A549 (cell line): ENCODE measurements around the gene BCAS4. TPM values are rescaled to one million over a fixed set of nuclear protein-coding genes. Genes with fewer than 3 reads are reported as not detected.

Source experiments
- ATAC-seq, 2 experiments: fragments of 200-7000 bp in 1 of 2; fragments of >200 bp in 1 of 2; cut with Nextera tagmentation in 1 of 2; cut with Tn5 transposase in 1 of 2; 3 replicates each; pipeline versions ENCODE4 v1.8.0 to v1.9.1; 2018 to 2020; ENCODE audit warnings: mild to moderate bottlenecking in 1 of 2, moderate library complexity in 1 of 2
- CTCF ChIA-PET: fragments of 300-600 bp; sonication (Branson Sonifier 250); formaldehyde crosslinking; extraction: SDS; loops from one replicate; lab custom pipeline; 2021; ENCODE audit warnings: antibody characterized with exemption, inconsistent platforms; lab: Yijun Ruan, JAX
- POLR2A ChIA-PET: fragments of 350-600 bp; formaldehyde crosslinking; extraction: SDS; loops from one replicate; lab custom pipeline; 2021; ENCODE audit warnings: antibody characterized with exemption, inconsistent platforms; lab: Yijun Ruan, JAX
- DNase-seq, 2 experiments: peaks; one replicate each; pipeline versions ENCODE4 v3.0.0 to v3.0.0-alpha.2; 2011 to 2016; ENCODE audit warnings: low read depth in 1 of 2, low spot score in 1 of 2
- FAIRE-seq: peaks from 2 replicates; lab custom pipeline; 2011; peaks lifted over from hg19 to GRCh38; lab: Jason Lieb, UNC
- H3K27ac ChIP-seq, 2 experiments: fragments of >200 bp; sonication (Bioruptor Twin); formaldehyde crosslinking; 3 replicates each; pipeline ENCODE4 v1.5.1; 2016 to 2017
- H3K4me1 ChIP-seq: fragments of >200 bp; sonication (Bioruptor Twin); formaldehyde crosslinking; 3 replicates; pipeline ENCODE4 v1.6.1; 2016
- H3K4me2 ChIP-seq: fragments of >200 bp; sonication (Bioruptor Twin); formaldehyde crosslinking; 3 replicates; pipeline ENCODE4 v1.6.1; 2016
- H3K4me3 ChIP-seq: fragments of >200 bp; sonication (Bioruptor Twin); formaldehyde crosslinking; 3 replicates; pipeline ENCODE4 v1.5.1; 2016
- H3K9me3 ChIP-seq: fragments of >200 bp; sonication (Bioruptor Twin); formaldehyde crosslinking; 3 replicates; pipeline ENCODE4 v1.6.1; 2016
- ATOH8 ChIP-seq: fragments of 250-450 bp; sonication (Bioruptor Pico); IDR thresholded peaks from 2 replicates; pipeline ENCODE4 v1.5.0; 2020; ENCODE audit warnings: low read depth, mild to moderate bottlenecking, moderate library complexity
- CBX2 ChIP-seq: fragments of 200-600 bp; sonication (generic); IDR thresholded peaks from 2 replicates; pipeline ENCODE4 v1.6.1; 2016; ENCODE audit warnings: low read depth, mild to moderate bottlenecking, borderline replicate concordance
- CBX8 ChIP-seq: fragments of 200-600 bp; sonication (generic); IDR thresholded peaks from 2 replicates; pipeline ENCODE4 v1.6.1; 2016
- CEBPB ChIP-seq, 2 experiments: fragments of >200 bp in 1 of 2; sonication (Bioruptor Twin) in 1 of 2; formaldehyde crosslinking in 1 of 2; IDR thresholded peaks; 2 replicates each; pipeline ENCODE4 v1.6.1; 2012 to 2016
- CHD4 ChIP-seq: fragments of 200-600 bp; sonication (generic); IDR thresholded peaks from 2 replicates; pipeline ENCODE4 v1.6.1; 2016; ENCODE audit warnings: antibody characterized with exemption, mild to moderate bottlenecking, borderline replicate concordance
- CTCF ChIP-seq: fragments of >200 bp; sonication (Bioruptor Twin); formaldehyde crosslinking; IDR thresholded peaks from 3 replicates; pipeline ENCODE4 v1.5.1; 2016
- ESRRA ChIP-seq: fragments of 150-350 bp; IDR thresholded peaks from 2 replicates; pipeline ENCODE4 v1.6.1; 2014; ENCODE audit warnings: mild to moderate bottlenecking, low read length, borderline replicate concordance
- FOSB ChIP-seq: fragments of 250-450 bp; sonication (Bioruptor Pico); IDR thresholded peaks from 2 replicates; pipeline ENCODE4 v1.5.0; 2020; ENCODE audit warnings: mild to moderate bottlenecking, moderate library complexity
- FOSL2 ChIP-seq, 2 experiments: fragments of 450-650 bp in 1 of 2; fragments of >200 bp in 1 of 2; sonication (Bioruptor Twin) in 1 of 2; formaldehyde crosslinking; IDR thresholded peaks; 2 replicates each; pipeline versions ENCODE4 v1.5.0 to v1.6.1; 2016 to 2020; ENCODE audit warnings: mild to moderate bottlenecking in 1 of 2, moderate library complexity in 1 of 2
- HMGXB4 ChIP-seq: fragments of 250-450 bp; sonication (Bioruptor Pico); IDR thresholded peaks from 2 replicates; pipeline ENCODE4 v1.5.0; 2021; ENCODE audit warnings: mild to moderate bottlenecking, moderate library complexity, borderline replicate concordance
- HOXB5 ChIP-seq: fragments of 250-450 bp; sonication (Bioruptor Pico); IDR thresholded peaks from 2 replicates; pipeline ENCODE4 v1.5.0; 2020; ENCODE audit warnings: mild to moderate bottlenecking, moderate library complexity
- JUN ChIP-seq, 2 experiments: fragments of >200 bp; sonication (Bioruptor Twin); formaldehyde crosslinking; IDR thresholded peaks; 2 replicates in 1 of 2; 3 replicates in 1 of 2; pipeline ENCODE4 v1.6.1; 2016 to 2017
- MAFK ChIP-seq: fragments of 450-650 bp; IDR thresholded peaks from 2 replicates; pipeline ENCODE4 v1.6.1; 2014; ENCODE audit not compliant: partially characterized antibody
- NFE2L2 ChIP-seq: fragments of 150-350 bp; conservative IDR thresholded peaks from 2 replicates; pipeline ENCODE4 v1.6.1; 2014; ENCODE audit warnings: low read length
- PBX3 ChIP-seq: IDR thresholded peaks from 2 replicates; pipeline ENCODE4 v1.6.1; 2012
- PHF8 ChIP-seq: fragments of 200-600 bp; sonication (generic); IDR thresholded peaks from 2 replicates; pipeline ENCODE4 v1.6.1; 2016; ENCODE audit warnings: low read depth, mild to moderate bottlenecking, antibody characterized with exemption, moderate library complexity, borderline replicate concordance
- POLR2AphosphoS2 ChIP-seq: conservative IDR thresholded peaks from 2 replicates; pipeline ENCODE4 v1.6.1; 2012; ENCODE audit warnings: low read length, improper control_type of control experiment, inconsistent platforms
- RAD21 ChIP-seq, 2 experiments: fragments of >200 bp in 1 of 2; sonication (Bioruptor Twin) in 1 of 2; formaldehyde crosslinking in 1 of 2; IDR thresholded peaks in 1 of 2; conservative IDR thresholded peaks in 1 of 2; 2 replicates in 1 of 2; 3 replicates in 1 of 2; pipeline ENCODE4 v1.6.1; 2012 to 2018; ENCODE audit warnings: inconsistent platforms in 1 of 2
- RARB ChIP-seq: fragments of 250-450 bp; sonication (Bioruptor Pico); IDR thresholded peaks from 2 replicates; pipeline ENCODE4 v1.8.0; 2021; ENCODE audit warnings: mild to moderate bottlenecking, moderate library complexity
- RCOR1 ChIP-seq: fragments of 150-350 bp; IDR thresholded peaks from 2 replicates; pipeline ENCODE4 v1.6.1; 2014; ENCODE audit warnings: antibody characterized with exemption, low read length, low read depth
- REST ChIP-seq: fragments of 200-600 bp; sonication (generic); IDR thresholded peaks from 2 replicates; pipeline ENCODE4 v1.6.1; 2016; ENCODE audit warnings: antibody characterized with exemption, mild to moderate bottlenecking, moderate library complexity
- RNF2 ChIP-seq: fragments of 200-600 bp; sonication (generic); IDR thresholded peaks from 2 replicates; pipeline ENCODE4 v1.6.1; 2016; ENCODE audit warnings: low read depth, mild to moderate bottlenecking, antibody characterized with exemption, moderate library complexity, borderline replicate concordance
- SMC3 ChIP-seq: fragments of >200 bp; sonication (Bioruptor Twin); formaldehyde crosslinking; IDR thresholded peaks from 3 replicates; pipeline ENCODE4 v1.6.1; 2018; ENCODE audit warnings: inconsistent platforms
- TP53 ChIP-seq: fragments of 250-450 bp; sonication (Bioruptor Pico); IDR thresholded peaks from 2 replicates; pipeline ENCODE4 v1.5.0; 2021; ENCODE audit warnings: mild to moderate bottlenecking, moderate library complexity
- USF2 ChIP-seq: fragments of 450-650 bp; IDR thresholded peaks from 2 replicates; pipeline ENCODE4 v1.6.1; 2014; ENCODE audit warnings: antibody characterized with exemption
- ZNF302 ChIP-seq: fragments of 250-450 bp; sonication (Bioruptor Pico); IDR thresholded peaks from 2 replicates; pipeline ENCODE4 v1.9.0; 2021; ENCODE audit warnings: inconsistent platforms, mild to moderate bottlenecking, moderate library complexity
- ZSCAN20 ChIP-seq: fragments of 250-450 bp; sonication (Bioruptor Pico); IDR thresholded peaks from 2 replicates; pipeline ENCODE4 v1.8.0; 2022; ENCODE audit warnings: mild to moderate bottlenecking, moderate library complexity
- WGBS: methylation state at CpG from one replicate; pipeline ENCODE4 v1.1.6; 2017; ENCODE audit errors: missing lambda C conversion rate; 5-methylcytosine and 5-hydroxymethylcytosine counted together
- polyA plus RNA-seq, 4 experiments: library from polyadenylated mRNA; depleted of rRNA in 3 of 4; stranded (reverse); fragments of >200 nt; fragmentation: RNase III in 1 of 4; extraction: RNeasy Plus Mini Kit Qiagen cat#74134 plus additional on column Dnase treatment in 1 of 4; gene quantifications; 2 replicates in 3 of 4; 3 replicates in 1 of 4; pipeline ENCODE4 v1.2.3, GENCODE V29; 2011 to 2017

BCAS4 gene
- polyA plus RNA-seq, 2 of the 4 experiments (the other 2 are of a cell fraction), result 16.9 to 48.4 TPM

GRCh38 chr20:50762435-50763220 is 32.2 kb upstream of the BCAS4 start:
- Histone ChIP-seq H3K4me2 (peak overlapping the region; percentile 78), H3K27ac (peak overlapping the region; percentile 96 to 98), H3K9me3 (no peaks in the 10 kb centered on the region), H3K4me3 (0 out of 3 replicates have a peak overlapping the region, but pooled peaks have one; percentile 4), H3K4me1 (peaks cover 66% of the 10 kb centered on the region)
- ChIA-PET POLR2A (interaction anchor here (0.5 to 1.9 kb wide), 9 partner anchors 10 to 533 kb away, joined by 3 to 11 read pairs (median 4); partner anchors contain the start of gene BCAS4), CTCF (interaction anchor here (0.6 to 4.7 kb wide), 14 partner anchors 13 to 678 kb away, joined by 3 to 36 read pairs (median 6); partner anchors contain the start of gene BCAS4)
- ATAC-seq (peak; percentile 61 to 72), FAIRE-seq (no peak), DNase-seq (peak; percentile 51 to 91)
- WGBS, result 0% methylated on average over 12 of the region's 12 CpGs
- TF ChIP-seq CHD4, result no peak; the same call in 1 of the 2 replicates
- no peak for TF ChIP-seq NFE2L2
- peak; percentile 62 for TF ChIP-seq FOSL2 (IDR thresholded peaks at IDR 0.05)
- peak; percentile 85 for TF ChIP-seq FOSL2 (CRISPR knock-in tag; IDR thresholded peaks at IDR 0.05)
- 0 out of 2 replicates have a peak, but pooled peaks have one; percentile 14 for TF ChIP-seq FOSB (CRISPR knock-in tag)
- no peak for TF ChIP-seq POLR2AphosphoS2
- no peak for TF ChIP-seq RNF2
- TF ChIP-seq RCOR1, result no peak
- TF ChIP-seq CTCF, result no peak
- peak; percentile 55; the same call in 1 of the 2 replicates for TF ChIP-seq USF2
- TF ChIP-seq CBX8, result no peak
- TF ChIP-seq CEBPB (IDR thresholded peaks at IDR 0.05), result peak; percentile 89 to 96
- TF ChIP-seq CBX2, result no peak
- no peak for TF ChIP-seq SMC3
- no peak for TF ChIP-seq HMGXB4
- no peak for TF ChIP-seq REST
- 0 out of 2 replicates have a peak, but pooled peaks have one; percentile 22 for TF ChIP-seq PBX3
- no peak for TF ChIP-seq MAFK
- TF ChIP-seq HOXB5, result 0 out of 2 replicates have a peak, but pooled peaks have one; percentile 66
- no peak for TF ChIP-seq ESRRA
- no peak for TF ChIP-seq ZSCAN20 (CRISPR knock-in tag)
- TF ChIP-seq PHF8, result no peak
- 0 out of 5 replicates have a peak, but pooled peaks have one; percentile 5 to 22 for TF ChIP-seq RAD21 (conservative IDR thresholded peaks at IDR 0.05 in 1 of 2, IDR thresholded peaks at IDR 0.05 in 1 of 2)
- TF ChIP-seq RARB (CRISPR knock-in tag), result peak; percentile 72; the same call in 1 of the 2 replicates
- peak; percentile 82 to 83; a peak in 4 of 5 replicates for TF ChIP-seq JUN (IDR thresholded peaks at IDR 0.05)
- no peak for TF ChIP-seq TP53
- no peak for TF ChIP-seq ATOH8
- TF ChIP-seq ZNF302 (CRISPR knock-in tag), result peak; percentile 60; the same call in 1 of the 2 replicates
